Measurements from ENCODE around the gene PTCRA.

PTCRA gene

GRCh38 chr6:42967228-42967627 lies 51.4 kb downstream of the PTCRA start:
- H3K4me3 ChIP-seq (ENCODE audit: low read depth, low read length) = no peak overlapping the region
- no peak for DNase-seq (ENCODE audit: low read depth)
- TF ChIP-seq CTCF (IDR thresholded peaks at IDR 0.05; ENCODE audit: low read depth, low read length) = no peak
- no peak for TF ChIP-seq POLR2A (IDR thresholded peaks at IDR 0.05; ENCODE audit: extremely low read depth, insufficient read length)
- no peak for TF ChIP-seq MAX (IDR thresholded peaks at IDR 0.05; ENCODE audit: low read depth, low read length)
- TF ChIP-seq MYC (IDR thresholded peaks at IDR 0.05; ENCODE audit: low read depth, low read length) = no peak

- no peak for DNase-seq (ENCODE audit: low read depth)
- TF ChIP-seq MAX (IDR thresholded peaks at IDR 0.05; ENCODE audit: low read depth, low read length) = no peak
- no peak for TF ChIP-seq POLR2A (IDR thresholded peaks at IDR 0.05; ENCODE audit: extremely low read depth, insufficient read length)
- TF ChIP-seq MYC (IDR thresholded peaks at IDR 0.05; ENCODE audit: low read depth, low read length) = no peak
- TF ChIP-seq CTCF (IDR thresholded peaks at IDR 0.05; ENCODE audit: low read depth, low read length) = no peak
- no peak overlapping the region for H3K4me3 ChIP-seq (ENCODE audit: low read depth, low read length)
These were observed 52.4 kb downstream of the PTCRA start for GRCh38 chr6:42968126-42968701.

GRCh38 chr6:42968783-42969182 lies 52.9 kb downstream of the PTCRA start:
- TF ChIP-seq CTCF (IDR thresholded peaks at IDR 0.05; ENCODE audit: low read depth, low read length) = no peak
- no peak for TF ChIP-seq MAX (IDR thresholded peaks at IDR 0.05; ENCODE audit: low read depth, low read length)
- TF ChIP-seq MYC (IDR thresholded peaks at IDR 0.05; ENCODE audit: low read depth, low read length) = no peak
- no peak for TF ChIP-seq POLR2A (IDR thresholded peaks at IDR 0.05; ENCODE audit: extremely low read depth, insufficient read length)
- no peak for DNase-seq (ENCODE audit: low read depth)
- no peak overlapping the region for H3K4me3 ChIP-seq (ENCODE audit: low read depth, low read length)

- no peak for DNase-seq (ENCODE audit: low read depth)
- no peak overlapping the region for H3K4me3 ChIP-seq (ENCODE audit: low read depth, low read length)
- TF ChIP-seq MYC (IDR thresholded peaks at IDR 0.05; ENCODE audit: low read depth, low read length) (no peak), CTCF (IDR thresholded peaks at IDR 0.05; ENCODE audit: low read depth, low read length) (no peak), POLR2A (IDR thresholded peaks at IDR 0.05; ENCODE audit: extremely low read depth, insufficient read length) (no peak), MAX (IDR thresholded peaks at IDR 0.05; ENCODE audit: low read depth, low read length) (no peak)
These were observed 53.6 kb downstream of the PTCRA start for GRCh38 chr6:42969431-42969830.

GRCh38 chr6:42969934-42970333 lies 54.1 kb downstream of the PTCRA start:
- DNase-seq (ENCODE audit: low read depth) = no peak
- no peak for TF ChIP-seq POLR2A (IDR thresholded peaks at IDR 0.05; ENCODE audit: extremely low read depth, insufficient read length)
- TF ChIP-seq MAX (IDR thresholded peaks at IDR 0.05; ENCODE audit: low read depth, low read length) = no peak
- TF ChIP-seq MYC (IDR thresholded peaks at IDR 0.05; ENCODE audit: low read depth, low read length) = no peak
- TF ChIP-seq CTCF (IDR thresholded peaks at IDR 0.05; ENCODE audit: low read depth, low read length) = no peak
- no peak overlapping the region for H3K4me3 ChIP-seq (ENCODE audit: low read depth, low read length)
